H1 (cell line): ENCODE results near the gene PLCB1. TPM values are rescaled to one million over a fixed set of nuclear protein-coding genes. Genes with fewer than 3 reads are reported as not detected.

Experiments
- CTCF ChIA-PET: fragments of 300-600 bp; sonication (Branson Sonifier 250); formaldehyde crosslinking; loops from one replicate; lab custom pipeline; 2021; ENCODE audit not compliant: partially characterized antibody; lab: Charles Lee
- POLR2A ChIA-PET: fragments of 300-600 bp; sonication (Branson Sonifier 250); formaldehyde crosslinking; loops from one replicate; lab custom pipeline; 2021; ENCODE audit warnings: inconsistent platforms; ENCODE audit not compliant: partially characterized antibody; lab: Charles Lee
- DNase-seq, 2 experiments: peaks; one replicate each; pipeline versions ENCODE4 v3.0.0 to v3.0.0-alpha.2; 2010 to 2022; ENCODE audit warnings: low spot score in 2 of 2, low read depth in 1 of 2, mixed read lengths in 1 of 2
- FAIRE-seq: peaks from 2 replicates; lab custom pipeline; 2011; peaks lifted over from hg19 to GRCh38; lab: Jason Lieb, UNC
- H2AFZ ChIP-seq: 2 replicates; pipeline ENCODE4 v1.8.1; 2012; ENCODE audit warnings: low read length, inconsistent platforms
- H2AK5ac ChIP-seq: 2 replicates; pipeline ENCODE4 v1.6.1; 2013; ENCODE audit warnings: low read depth, low read length
- H2BK120ac ChIP-seq: replicated peaks from 2 replicates; pipeline ENCODE3; 2013; ENCODE audit warnings: low read depth, low read length, inconsistent platforms
- H2BK12ac ChIP-seq: 2 replicates; pipeline ENCODE4 v1.6.1; 2013; ENCODE audit warnings: low read depth, low read length
- H2BK15ac ChIP-seq: 2 replicates; pipeline ENCODE4 v1.6.1; 2013; ENCODE audit warnings: low read length
- H2BK20ac ChIP-seq: 2 replicates; pipeline ENCODE4 v1.6.1; 2013; ENCODE audit warnings: low read length
- H2BK5ac ChIP-seq: 2 replicates; pipeline ENCODE4 v1.6.1; 2013; ENCODE audit warnings: low read depth, low read length
- H3K14ac ChIP-seq: 2 replicates; pipeline ENCODE4 v1.6.1; 2013; ENCODE audit warnings: inconsistent platforms; ENCODE audit not compliant: insufficient read length
- H3K18ac ChIP-seq: 2 replicates; pipeline ENCODE4 v1.6.1; 2013; ENCODE audit warnings: low read length; ENCODE audit errors: extremely low read depth
- H3K23ac ChIP-seq: 2 replicates; pipeline ENCODE4 v1.6.1; 2013; ENCODE audit warnings: inconsistent platforms; ENCODE audit not compliant: insufficient read length
- H3K23me2 ChIP-seq: 2 replicates; pipeline ENCODE4 v1.6.1; 2013; ENCODE audit warnings: low read depth, low read length
- H3K27ac ChIP-seq: 2 replicates; pipeline ENCODE4 v1.6.1; 2011; ENCODE audit warnings: low read depth, low read length, inconsistent platforms
- H3K27me3 ChIP-seq, 4 experiments: replicated peaks in 1 of 4; 1 replicate in 1 of 4; 2 replicates in 3 of 4; pipeline versions ENCODE4 v1.6.1 to v1.8.1; 2011 to 2013; ENCODE audit warnings: low read length in 3 of 4, mild to moderate bottlenecking in 3 of 4, inconsistent platforms in 2 of 4, mixed read lengths in 2 of 4, moderate library complexity in 1 of 4; ENCODE audit not compliant: control insufficient read depth in 3 of 4, insufficient read depth in 3 of 4; ENCODE audit errors: extremely low read depth in 1 of 4
- H3K36me3 ChIP-seq, 4 experiments: 2 replicates each; pipeline versions ENCODE4 v1.6.1 to v1.8.1; 2011 to 2013; ENCODE audit warnings: mild to moderate bottlenecking in 4 of 4, low read length in 3 of 4, moderate library complexity in 2 of 4, control low read depth in 1 of 4, inconsistent platforms in 1 of 4; ENCODE audit not compliant: insufficient read depth in 4 of 4, control insufficient read depth in 2 of 4
- H3K4ac ChIP-seq: replicated peaks from 2 replicates; pipeline ENCODE3; 2013; ENCODE audit warnings: low read length, low read depth, mixed read lengths, inconsistent platforms; ENCODE audit not compliant: insufficient read length
- H3K4me1 ChIP-seq, 4 experiments: replicated peaks in 1 of 4; 1 replicate in 1 of 4; 2 replicates in 3 of 4; pipeline versions ENCODE4 v1.6.1 to v1.8.1; 2011 to 2013; ENCODE audit warnings: low read length in 3 of 4, inconsistent platforms in 2 of 4, mixed read lengths in 1 of 4; ENCODE audit not compliant: insufficient read depth in 4 of 4, control insufficient read depth in 3 of 4
- H3K4me2 ChIP-seq, 2 experiments: 2 replicates each; pipeline versions ENCODE4 v1.6.1 to v1.8.1; 2011 to 2013; ENCODE audit warnings: low read depth in 2 of 2, low read length in 2 of 2, control low read depth in 1 of 2, inconsistent platforms in 1 of 2, mild to moderate bottlenecking in 1 of 2; ENCODE audit not compliant: insufficient read depth in 1 of 2
- H3K4me3 ChIP-seq, 4 experiments: fragments of 200-600, 300-600 bp in 1 of 4; sonication (generic), shearing (Covaris generic), sonication (Bioruptor Twin) in 1 of 4; 2 replicates each; pipeline versions ENCODE4 v1.5.1 to v1.8.1; 2011 to 2016; ENCODE audit warnings: low read length in 4 of 4, low read depth in 3 of 4, control low read depth in 2 of 4, inconsistent platforms in 2 of 4, mild to moderate bottlenecking in 2 of 4, mixed read lengths in 1 of 4, moderate library complexity in 1 of 4; ENCODE audit not compliant: insufficient read depth in 2 of 4; ENCODE audit errors: extremely low read depth in 1 of 4
- H3K56ac ChIP-seq: replicated peaks from 2 replicates; pipeline ENCODE3; 2013; ENCODE audit warnings: low read depth, mild to moderate bottlenecking, mixed read lengths, low read length, inconsistent platforms; ENCODE audit not compliant: insufficient read length
- H3K79me1 ChIP-seq: 2 replicates; pipeline ENCODE4 v1.6.1; 2013; ENCODE audit warnings: low read depth, low read length, control low read depth
- H3K79me2 ChIP-seq, 2 experiments: 2 replicates each; pipeline versions ENCODE4 v1.6.1 to v1.8.1; 2012 to 2013; ENCODE audit warnings: low read length in 2 of 2, mild to moderate bottlenecking in 2 of 2, inconsistent platforms in 1 of 2; ENCODE audit not compliant: insufficient read depth in 2 of 2, control insufficient read depth in 1 of 2
- H3K9ac ChIP-seq, 4 experiments: replicated peaks in 1 of 4; 1 replicate in 1 of 4; 2 replicates in 3 of 4; pipeline versions ENCODE4 v1.6.1 to v1.8.1; 2011 to 2013; ENCODE audit warnings: low read depth in 3 of 4, low read length in 3 of 4, control low read depth in 2 of 4, mild to moderate bottlenecking in 2 of 4, moderate library complexity in 2 of 4, inconsistent platforms in 1 of 4; ENCODE audit errors: extremely low read depth in 1 of 4
- H3K9me3 ChIP-seq, 2 experiments: 2 replicates each; pipeline versions ENCODE4 v1.6.1 to v1.8.1; 2012 to 2013; ENCODE audit warnings: mild to moderate bottlenecking in 2 of 2, moderate library complexity in 2 of 2, control low read depth in 1 of 2, inconsistent platforms in 1 of 2, low read depth in 1 of 2, low read length in 1 of 2, mixed read lengths in 1 of 2; ENCODE audit not compliant: insufficient read depth in 2 of 2
- H4K20me1 ChIP-seq, 2 experiments: replicated peaks in 1 of 2; 2 replicates each; pipeline versions ENCODE3 to v1.8.1; 2011 to 2013; ENCODE audit warnings: inconsistent platforms in 2 of 2, low read length in 2 of 2, mild to moderate bottlenecking in 1 of 2; ENCODE audit not compliant: insufficient read depth in 2 of 2, control insufficient read depth in 1 of 2
- H4K5ac ChIP-seq: 2 replicates; pipeline ENCODE4 v1.6.1; 2013; ENCODE audit warnings: low read length, low read depth, mixed read lengths, inconsistent platforms; ENCODE audit not compliant: insufficient read length
- H4K8ac ChIP-seq: 2 replicates; pipeline ENCODE4 v1.8.0; 2013; ENCODE audit warnings: mild to moderate bottlenecking, moderate library complexity, low read length, inconsistent platforms; ENCODE audit not compliant: insufficient read depth; ENCODE audit errors: extremely low read depth
- H4K91ac ChIP-seq: replicated peaks from 2 replicates; pipeline ENCODE3; 2013; ENCODE audit warnings: low read length, mixed read lengths, inconsistent platforms; ENCODE audit not compliant: insufficient read length
- ATF2 ChIP-seq: IDR thresholded peaks from 2 replicates; pipeline ENCODE4 v1.6.1; 2012; ENCODE audit warnings: low read length, inconsistent platforms
- GTF2F1 ChIP-seq: IDR thresholded peaks from 2 replicates; pipeline ENCODE4 v1.6.1; 2012; ENCODE audit warnings: low read depth, low read length, improper control_type of control experiment, borderline replicate concordance
- MAFK ChIP-seq: IDR thresholded peaks from 2 replicates; pipeline ENCODE4 v1.6.1; 2012; ENCODE audit warnings: low read depth, mild to moderate bottlenecking, improper control_type of control experiment, low read length
- POU5F1 ChIP-seq: IDR thresholded peaks from 2 replicates; pipeline ENCODE4 v1.6.1; 2011; ENCODE audit warnings: low read depth, mild to moderate bottlenecking, low read length, moderate library complexity
- SAP30 ChIP-seq: fragments of 300-600 bp; sonication (generic); IDR thresholded peaks from 2 replicates; pipeline ENCODE4 v1.7.1; 2012; ENCODE audit warnings: low read length, moderate library complexity, mild to moderate bottlenecking, inconsistent platforms; ENCODE audit not compliant: insufficient read depth, insufficient replicate concordance
- SRF ChIP-seq: IDR thresholded peaks from 2 replicates; pipeline ENCODE4 v1.6.1; 2011; ENCODE audit warnings: mild to moderate bottlenecking, low read depth, low read length, moderate library complexity
- WGBS, 2 experiments: shearing (Covaris generic) in 1 of 2; methylation state at CpG; one replicate each; pipeline versions ENCODE4 v1.1.6 to v1.1.7; 2013 to 2015; ENCODE audit warnings: low lambda C conversion rate in 2 of 2, mixed read lengths in 2 of 2, inconsistent platforms in 1 of 2, low coverage in 1 of 2, missing lambda C conversion rate in 1 of 2; ENCODE audit not compliant: insufficient replicate concordance in 2 of 2, insufficient coverage in 1 of 2, insufficient read length in 1 of 2; ENCODE audit errors: extremely low coverage in 1 of 2, missing lambda C conversion rate in 1 of 2; 5-methylcytosine and 5-hydroxymethylcytosine counted together
- polyA plus RNA-seq, 7 experiments: library from polyadenylated mRNA; depleted of rRNA in 3 of 7; stranded (reverse) in 5 of 7; unstranded in 2 of 7; fragments of >200 nt in 5 of 7; fragments of 200-250 nt in 2 of 7; gene quantifications; 1 replicate in 5 of 7; 2 replicates in 1 of 7; 4 replicates in 1 of 7; pipeline versions ENCODE4 v1.2.1 to v1.2.3, GENCODE V29; 2011 to 2013; ENCODE audit warnings: missing spikeins in 2 of 7, mixed read lengths in 2 of 7
- total RNA-seq: library from RNA; stranded (reverse); fragmentation: NEBNext Ultra II Directional; extraction: Animal tissue kit (Norgen Biotek cat#: 25700); gene quantifications from 2 replicates; pipeline ENCODE4 v1.2.1, GENCODE V29; 2021

The PLCB1 gene
- total and polyA plus RNA-seq, 2 of the 8 experiments (the other 6 are each of a cell fraction or from before 2014, with no cell fraction given): 2.6 to 9.1 TPM

- Histone ChIP-seq H2BK20ac (no peak overlapping the region), H4K20me1 (no peaks in the 10 kb centered on the region), H3K36me3 (no peaks in the 10 kb centered on the region), H2AK5ac (no peak overlapping the region), H3K27me3 (no peaks in the 10 kb centered on the region), H4K8ac (no peak overlapping the region), H4K91ac (no peak overlapping the region), H2BK15ac (no peak overlapping the region), H4K5ac (no peak overlapping the region), H3K9me3 (no peaks in the 10 kb centered on the region), H2BK12ac (no peak overlapping the region), H3K4ac (no peak overlapping the region), H3K79me1 (no peaks in the 10 kb centered on the region), H3K4me3 (no peak overlapping the region), H3K23me2 (no peaks in the 10 kb centered on the region; the same call in 1 of the 2 replicates), H2AFZ (no peak overlapping the region), H2BK120ac (no peak overlapping the region), H3K79me2 (no peaks in the 10 kb centered on the region), H3K4me1 (no peaks in the 10 kb centered on the region), H3K18ac (no peak overlapping the region), H2BK5ac (no peak overlapping the region), H3K4me2 (no peak overlapping the region), H3K27ac (no peak overlapping the region), H3K56ac (no peak overlapping the region), H3K14ac (no peak overlapping the region), H3K23ac (no peak overlapping the region), H3K9ac (no peak overlapping the region)
- DNase-seq (no peak), FAIRE-seq (no peak)
- 85% methylated on average over 3 of the region's 3 CpGs; no CpG with 5 or more reads in 1 of the 2 experiments for WGBS, 2 experiments
- CTCF ChIA-PET: no interaction called here
- POLR2A ChIA-PET: no interaction called here
- TF ChIP-seq MAFK (no peak), ATF2 (no peak), GTF2F1 (no peak), POU5F1 (no peak), SAP30 (no peak), SRF (no peak)
These were observed 95.2 kb downstream of the PLCB1 start for GRCh38 chr20:8227293-8227692.
